HepG2 (cell line): Measurements from ENCODE around the gene MAP3K7CL. TPM values are rescaled to one million over a fixed set of nuclear protein-coding genes. Genes with fewer than 3 reads are reported as not detected.

Source experiments
- ATAC-seq: fragments of 200-7000 bp; cut with Tn5 transposase; 3 replicates; pipeline ENCODE4 v1.9.1; 2020; ENCODE audit warnings: mild to moderate bottlenecking, moderate library complexity
- BruUV-seq: library from RNA; stranded (reverse); fragments of 400-500 nt; replicated peaks from 2 replicates; lab custom pipeline; 2021; lab: Mats Ljungman, UMichigan
- CTCF ChIA-PET: fragments of 300-600 bp; formaldehyde crosslinking; extraction: SDS; loops from one replicate; lab custom pipeline; 2021; ENCODE audit warnings: low total read pairs, inconsistent platforms, low intra/inter-chr PET ratio; lab: Yijun Ruan, JAX
- POLR2A ChIA-PET: fragments of 350-600 bp; sonication (Branson Sonifier 250); formaldehyde crosslinking; loops from one replicate; lab custom pipeline; 2020; ENCODE audit warnings: antibody characterized with exemption, inconsistent platforms; lab: Yijun Ruan, JAX
- DNase-seq: peaks from one replicate; pipeline ENCODE4 v3.0.0-alpha.2; 2015; ENCODE audit warnings: low spot score
- FAIRE-seq: peaks from 3 replicates; lab custom pipeline; 2011; peaks lifted over from hg19 to GRCh38; lab: Jason Lieb, UNC
- H2AFZ ChIP-seq: one replicate; pipeline ENCODE4 v1.6.1; 2011; ENCODE audit warnings: low read length, inconsistent platforms
- H3K27ac ChIP-seq: fragments of 300-600 bp; 3 replicates; pipeline ENCODE4 v1.8.0; 2011; ENCODE audit warnings: mixed run types, mild to moderate bottlenecking, mixed read lengths, low read length, inconsistent platforms; ENCODE audit not compliant: insufficient read depth; ENCODE audit errors: extremely low read length
- H3K27me3 ChIP-seq, 2 experiments: fragments of 200-600 bp in 1 of 2; 2 replicates in 1 of 2; 3 replicates in 1 of 2; pipeline versions ENCODE4 v1.6.0 to v1.8.0; 2011; ENCODE audit warnings: low read length in 2 of 2, mild to moderate bottlenecking in 2 of 2, moderate library complexity in 2 of 2, inconsistent platforms in 1 of 2; ENCODE audit not compliant: insufficient read depth in 2 of 2, control insufficient read depth in 1 of 2
- H3K36me3 ChIP-seq, 2 experiments: fragments of 200-600 bp in 1 of 2; replicated peaks in 1 of 2; 2 replicates in 1 of 2; 3 replicates in 1 of 2; pipeline versions ENCODE4 v1.5.1 to v1.8.0; 2011; ENCODE audit warnings: low read length in 2 of 2, inconsistent platforms in 1 of 2; ENCODE audit not compliant: insufficient read depth in 2 of 2, control insufficient read depth in 1 of 2
- H3K4me1 ChIP-seq: 2 replicates; pipeline ENCODE4 v1.5.1; 2012; ENCODE audit warnings: low read length, inconsistent platforms; ENCODE audit not compliant: insufficient read depth
- H3K4me2 ChIP-seq: 2 replicates; pipeline ENCODE4 v1.6.0; 2011; ENCODE audit warnings: low read depth, low read length, inconsistent platforms
- H3K4me3 ChIP-seq, 3 experiments: fragments of 200-600 bp in 1 of 3; sonication (generic), shearing (Covaris generic) in 1 of 3; replicated peaks in 1 of 3; 2 replicates each; pipeline ENCODE4 v1.5.1; 2011 to 2016; ENCODE audit warnings: low read length in 3 of 3, inconsistent platforms in 2 of 3, low read depth in 2 of 3, mild to moderate bottlenecking in 2 of 3, control low read depth in 1 of 3, mixed read lengths in 1 of 3; ENCODE audit not compliant: insufficient read depth in 1 of 3
- H3K79me2 ChIP-seq: one replicate; pipeline ENCODE4 v1.6.1; 2011; ENCODE audit warnings: low read length, inconsistent platforms; ENCODE audit not compliant: insufficient read depth
- H3K9ac ChIP-seq: 2 replicates; pipeline ENCODE4 v1.6.0; 2011; ENCODE audit warnings: mild to moderate bottlenecking, low read depth, low read length, inconsistent platforms; ENCODE audit not compliant: insufficient read depth
- H3K9me3 ChIP-seq: 2 replicates; pipeline ENCODE4 v1.5.1; 2012; ENCODE audit warnings: mild to moderate bottlenecking, low read length
- H4K20me1 ChIP-seq: 2 replicates; pipeline ENCODE4 v1.6.0; 2011; ENCODE audit warnings: inconsistent platforms, mild to moderate bottlenecking, low read length, moderate library complexity; ENCODE audit not compliant: insufficient read depth
- ATF1 ChIP-seq: IDR thresholded peaks from 2 replicates; pipeline ENCODE4 v1.6.1; 2016; ENCODE audit warnings: mild to moderate bottlenecking, control low read depth
- CENPT ChIP-seq: sonication (generic); formaldehyde crosslinking; IDR thresholded peaks from 2 replicates; pipeline ENCODE4 v1.8.0; 2022; ENCODE audit warnings: low read depth, mild to moderate bottlenecking, moderate library complexity, missing genetic modification reagents
- ELF3 ChIP-seq: IDR thresholded peaks from 2 replicates; pipeline ENCODE4 v1.6.1; 2016; ENCODE audit warnings: missing genetic modification reagents, missing compliant biosample characterization
- HNRNPUL1 ChIP-seq: fragments of 200-400 bp; formaldehyde crosslinking; IDR thresholded peaks from 2 replicates; pipeline ENCODE4 v1.6.1; 2017; ENCODE audit warnings: low read depth, mild to moderate bottlenecking, low read length, moderate library complexity
- MTA3 ChIP-seq: sonication (generic); formaldehyde crosslinking; IDR thresholded peaks from 2 replicates; pipeline ENCODE4 v1.4.0; 2020; ENCODE audit warnings: missing genetic modification reagents
- NFRKB ChIP-seq: fragments of 450-650 bp; IDR thresholded peaks from 2 replicates; pipeline ENCODE4 v1.6.1; 2017
- NONO ChIP-seq, 2 experiments: fragments of 450-650 bp in 1 of 2; sonication (generic) in 1 of 2; formaldehyde crosslinking in 1 of 2; IDR thresholded peaks in 1 of 2; conservative IDR thresholded peaks in 1 of 2; 2 replicates each; pipeline versions ENCODE4 v1.6.1 to v1.8.0; 2017 to 2022; ENCODE audit warnings: mild to moderate bottlenecking in 1 of 2, missing genetic modification reagents in 1 of 2, moderate library complexity in 1 of 2
- PCBP2 ChIP-seq: fragments of 200-400 bp; formaldehyde crosslinking; optimal IDR thresholded peaks from 2 replicates; pipeline ENCODE3; 2018; ENCODE audit warnings: low read length, low read depth; ENCODE audit not compliant: poor library complexity, severe bottlenecking
- RFX5 ChIP-seq: IDR thresholded peaks from 2 replicates; pipeline ENCODE4 v1.6.1; 2011; ENCODE audit warnings: low read depth, low read length, improper control_type of control experiment
- ZMAT3 ChIP-seq: sonication (generic); formaldehyde crosslinking; conservative IDR thresholded peaks from 2 replicates; pipeline ENCODE4 v1.7.0; 2021; ENCODE audit warnings: missing genetic modification reagents
- ZNF615 ChIP-seq: sonication (generic); formaldehyde crosslinking; IDR thresholded peaks from 2 replicates; pipeline ENCODE4 v1.5.0; 2020; ENCODE audit warnings: mild to moderate bottlenecking, missing genetic modification reagents, borderline replicate concordance
- ZNF768 ChIP-seq: sonication (generic); formaldehyde crosslinking; IDR thresholded peaks from 2 replicates; pipeline ENCODE4 v1.4.0; 2020; ENCODE audit warnings: missing genetic modification reagents
- ZNF878 ChIP-seq: sonication (generic); formaldehyde crosslinking; IDR thresholded peaks from 2 replicates; pipeline ENCODE4 v1.8.1; 2023; ENCODE audit warnings: mild to moderate bottlenecking, missing genetic modification reagents, moderate library complexity
- whole genome bisulfite sequencing: methylation state at CpG from one replicate; pipeline ENCODE4 v1.1.6; 2017; ENCODE audit warnings: low lambda C conversion rate; 5-methylcytosine and 5-hydroxymethylcytosine counted together
- in situ Hi-C: cut with HindIII; loops from 2 replicates; pipeline ENCODE4 v1.10.0; 2017; ENCODE audit warnings: low pct_unique_long_range_greater_than_20kb; ENCODE audit not compliant: extremely low pct_ligation_motif_present
- intact Hi-C: fragments of 100-400 bp; cut with micrococcal nuclease; formaldehyde crosslinking; loops from one replicate; pipeline ENCODE4 v1.10.0; 2022; ENCODE audit not compliant: unreplicated experiment
- polyA plus RNA-seq, 8 experiments: library from polyadenylated mRNA; depleted of rRNA in 3 of 8; stranded (reverse) in 7 of 8; unstranded in 1 of 8; fragments of >200 nt; fragmentation: Illumina TruSeq in 4 of 8; extraction: Trizol in 4 of 8; gene quantifications; 2 replicates each; pipeline versions ENCODE4 v1.2.1 to v1.2.3, GENCODE V29; 2011 to 2016; ENCODE audit warnings: low read depth in 4 of 8, missing spikeins in 1 of 8, mixed read lengths in 1 of 8; ENCODE audit not compliant: insufficient read depth in 1 of 8
- total RNA-seq, 5 experiments: library from RNA; depleted of rRNA; stranded (reverse); fragments of >200 nt; fragmentation: Illumina TruSeq; extraction: Trizol; gene quantifications; 2 replicates each; pipeline ENCODE4 v1.2.3, GENCODE V29; 2016; ENCODE audit warnings: low read depth in 1 of 5
- TF ChIP-seq, protein P1 (sequence below): IDR thresholded peaks from 2 replicates; pipeline ENCODE4 v1.6.1; 2016; ENCODE audit warnings: mild to moderate bottlenecking, missing biosample characterization, missing genetic modification reagents
- TF ChIP-seq, protein P2 (sequence below): sonication (generic); formaldehyde crosslinking; IDR thresholded peaks from 2 replicates; pipeline ENCODE4 v1.9.0; 2021; ENCODE audit warnings: mild to moderate bottlenecking, missing genetic modification reagents

MAP3K7CL gene
- total and polyA plus RNA-seq, 2 of the 13 experiments (the other 11 are each of a cell fraction or from before 2014, with no cell fraction given), result 0.04 to 0.15 TPM

DNA sequence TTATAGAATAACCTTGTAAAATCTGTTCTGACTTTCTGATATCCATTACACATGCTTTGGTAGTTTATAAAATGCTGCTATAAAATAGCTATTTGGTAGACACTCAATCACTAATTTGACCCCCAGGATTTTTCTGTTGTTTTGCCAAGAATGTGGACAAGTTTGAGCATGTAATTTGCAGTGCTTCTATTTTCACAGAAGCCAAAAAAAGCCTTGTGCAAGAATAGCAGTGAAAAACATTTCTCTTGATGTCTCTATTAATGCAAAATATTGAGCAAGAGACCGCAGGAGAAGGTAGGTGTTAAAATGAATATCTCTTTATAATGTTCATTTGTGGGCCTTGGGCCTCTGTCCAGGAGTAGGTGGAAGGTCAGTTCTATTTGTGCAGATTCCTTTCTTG, 22.5 kb downstream of the MAP3K7CL start (continued):
- TF ChIP-seq NONO (IDR thresholded peaks at IDR 0.05) (no peak), NONO (CRISPR knock-in tag; conservative IDR thresholded peaks at IDR 0.05) (no peak), CENPT (no peak), ZNF768 (CRISPR knock-in tag) (no peak)

DNA sequence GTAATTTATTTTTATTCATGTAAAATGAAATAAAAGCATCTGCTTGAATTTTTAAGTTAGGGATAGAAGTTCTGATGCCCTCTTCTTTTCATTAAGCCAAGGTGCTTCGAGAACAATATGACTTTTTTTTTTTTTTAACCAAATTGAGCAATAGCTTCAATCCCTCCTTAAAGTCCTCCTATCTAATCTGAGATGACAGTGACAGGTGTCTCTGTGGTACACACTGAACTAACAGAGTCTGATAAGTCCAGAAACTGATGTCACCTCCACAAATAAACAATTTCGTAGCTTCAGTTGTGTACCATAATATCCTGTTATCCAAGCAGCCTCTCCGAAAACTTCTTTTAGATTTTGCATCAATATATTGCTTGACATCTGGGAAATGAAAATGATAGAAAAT, 23.8 kb downstream of the MAP3K7CL start:
- Histone ChIP-seq H3K4me1 (no peaks in the 10 kb centered on the region), H2AFZ (no peak overlapping the region), H3K4me2 (no peak overlapping the region), H3K9ac (no peak overlapping the region), H3K27ac (no peak overlapping the region), H4K20me1 (no peaks in the 10 kb centered on the region), H3K9me3 (no peaks in the 10 kb centered on the region), H3K4me3 (no peak overlapping the region), H3K79me2 (no peaks in the 10 kb centered on the region), H3K27me3 (peaks cover 0 to 20% of the 10 kb centered on the region in 2 experiments; a peak in 4 of 5 replicates), H3K36me3 (no peaks in the 10 kb centered on the region)
- FAIRE-seq, result no peak
- DNase-seq, result no peak
- no peak for ATAC-seq
- 2% methylated on average over 3 of the region's 3 CpGs for WGBS
- CTCF ChIA-PET, result no interaction called here
- no TSS peak for BruUV-seq
- POLR2A ChIA-PET, result no interaction called here
- in situ Hi-C loops, result no loop called here
- intact Hi-C loops, result no loop called here
- TF ChIP-seq NFRKB (no peak), MTA3 (CRISPR knock-in tag) (no peak), ZMAT3 (CRISPR knock-in tag) (no peak), RFX5 (no peak), ELF3 (CRISPR knock-in tag) (no peak), HNRNPUL1 (no peak), PCBP2 (no peak), ZNF615 (no peak), ZNF878 (CRISPR knock-in tag) (no peak), ATF1 (no peak)
- TF ChIP-seq, protein P1, sequence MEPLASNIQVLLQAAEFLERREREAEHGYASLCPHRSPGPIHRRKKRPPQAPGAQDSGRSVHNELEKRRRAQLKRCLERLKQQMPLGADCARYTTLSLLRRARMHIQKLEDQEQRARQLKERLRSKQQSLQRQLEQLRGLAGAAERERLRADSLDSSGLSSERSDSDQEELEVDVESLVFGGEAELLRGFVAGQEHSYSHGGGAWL (CRISPR knock-in tag), result no peak
- TF ChIP-seq, protein P2, sequence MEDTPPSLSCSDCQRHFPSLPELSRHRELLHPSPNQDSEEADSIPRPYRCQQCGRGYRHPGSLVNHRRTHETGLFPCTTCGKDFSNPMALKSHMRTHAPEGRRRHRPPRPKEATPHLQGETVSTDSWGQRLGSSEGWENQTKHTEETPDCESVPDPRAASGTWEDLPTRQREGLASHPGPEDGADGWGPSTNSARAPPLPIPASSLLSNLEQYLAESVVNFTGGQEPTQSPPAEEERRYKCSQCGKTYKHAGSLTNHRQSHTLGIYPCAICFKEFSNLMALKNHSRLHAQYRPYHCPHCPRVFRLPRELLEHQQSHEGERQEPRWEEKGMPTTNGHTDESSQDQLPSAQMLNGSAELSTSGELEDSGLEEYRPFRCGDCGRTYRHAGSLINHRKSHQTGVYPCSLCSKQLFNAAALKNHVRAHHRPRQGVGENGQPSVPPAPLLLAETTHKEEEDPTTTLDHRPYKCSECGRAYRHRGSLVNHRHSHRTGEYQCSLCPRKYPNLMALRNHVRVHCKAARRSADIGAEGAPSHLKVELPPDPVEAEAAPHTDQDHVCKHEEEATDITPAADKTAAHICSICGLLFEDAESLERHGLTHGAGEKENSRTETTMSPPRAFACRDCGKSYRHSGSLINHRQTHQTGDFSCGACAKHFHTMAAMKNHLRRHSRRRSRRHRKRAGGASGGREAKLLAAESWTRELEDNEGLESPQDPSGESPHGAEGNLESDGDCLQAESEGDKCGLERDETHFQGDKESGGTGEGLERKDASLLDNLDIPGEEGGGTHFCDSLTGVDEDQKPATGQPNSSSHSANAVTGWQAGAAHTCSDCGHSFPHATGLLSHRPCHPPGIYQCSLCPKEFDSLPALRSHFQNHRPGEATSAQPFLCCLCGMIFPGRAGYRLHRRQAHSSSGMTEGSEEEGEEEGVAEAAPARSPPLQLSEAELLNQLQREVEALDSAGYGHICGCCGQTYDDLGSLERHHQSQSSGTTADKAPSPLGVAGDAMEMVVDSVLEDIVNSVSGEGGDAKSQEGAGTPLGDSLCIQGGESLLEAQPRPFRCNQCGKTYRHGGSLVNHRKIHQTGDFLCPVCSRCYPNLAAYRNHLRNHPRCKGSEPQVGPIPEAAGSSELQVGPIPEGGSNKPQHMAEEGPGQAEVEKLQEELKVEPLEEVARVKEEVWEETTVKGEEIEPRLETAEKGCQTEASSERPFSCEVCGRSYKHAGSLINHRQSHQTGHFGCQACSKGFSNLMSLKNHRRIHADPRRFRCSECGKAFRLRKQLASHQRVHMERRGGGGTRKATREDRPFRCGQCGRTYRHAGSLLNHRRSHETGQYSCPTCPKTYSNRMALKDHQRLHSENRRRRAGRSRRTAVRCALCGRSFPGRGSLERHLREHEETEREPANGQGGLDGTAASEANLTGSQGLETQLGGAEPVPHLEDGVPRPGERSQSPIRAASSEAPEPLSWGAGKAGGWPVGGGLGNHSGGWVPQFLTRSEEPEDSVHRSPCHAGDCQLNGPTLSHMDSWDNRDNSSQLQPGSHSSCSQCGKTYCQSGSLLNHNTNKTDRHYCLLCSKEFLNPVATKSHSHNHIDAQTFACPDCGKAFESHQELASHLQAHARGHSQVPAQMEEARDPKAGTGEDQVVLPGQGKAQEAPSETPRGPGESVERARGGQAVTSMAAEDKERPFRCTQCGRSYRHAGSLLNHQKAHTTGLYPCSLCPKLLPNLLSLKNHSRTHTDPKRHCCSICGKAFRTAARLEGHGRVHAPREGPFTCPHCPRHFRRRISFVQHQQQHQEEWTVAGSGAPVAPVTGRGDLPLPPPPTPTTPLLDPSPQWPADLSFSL (CRISPR knock-in tag), result no peak
